WTC11 (cell line): ENCODE results near the gene ECSCR. TPM values are rescaled to one million over a fixed set of nuclear protein-coding genes. Genes with fewer than 3 reads are reported as not detected.

Source experiments
- ATAC-seq: fragments of 200-7000 bp; cut with Tn5 transposase; 2 replicates; pipeline ENCODE4 v1.10.0; 2021; ENCODE audit warnings: mild to moderate bottlenecking, moderate library complexity
- CTCF ChIA-PET: fragments of 300-600 bp; sonication (Branson Sonifier 250); formaldehyde crosslinking; loops from one replicate; lab custom pipeline; 2021; ENCODE audit warnings: antibody characterized with exemption; lab: Charles Lee
- POLR2A ChIA-PET: fragments of 350-600 bp; sonication (Branson Sonifier 250); formaldehyde crosslinking; loops from one replicate; lab custom pipeline; 2021; ENCODE audit warnings: antibody characterized with exemption; lab: Charles Lee
- DNase-seq: peaks from one replicate; pipeline ENCODE4 v3.0.0; 2021; ENCODE audit warnings: low spot score
- H3K27ac Mint-ChIP-seq: 2 replicates; pipeline ENCODE4 v1.8.0; 2021; ENCODE audit warnings: mixed read lengths
- H3K27me3 Mint-ChIP-seq: 2 replicates; pipeline ENCODE4 v1.8.0; 2021; ENCODE audit warnings: low read depth, mild to moderate bottlenecking, moderate library complexity, mixed read lengths
- H3K36me3 Mint-ChIP-seq: 2 replicates; pipeline ENCODE4 v1.8.0; 2021; ENCODE audit warnings: mixed read lengths
- H3K4me1 Mint-ChIP-seq: 2 replicates; pipeline ENCODE4 v1.8.0; 2022; ENCODE audit warnings: mixed read lengths
- H3K4me3 Mint-ChIP-seq: 2 replicates; pipeline ENCODE4 v1.8.0; 2021; ENCODE audit warnings: mild to moderate bottlenecking, moderate library complexity, mixed read lengths
- H3K9me3 Mint-ChIP-seq: 2 replicates; pipeline ENCODE4 v1.8.0; 2021; ENCODE audit warnings: mixed read lengths
- CBFB ChIP-seq: sonication (generic); formaldehyde crosslinking; IDR thresholded peaks from 2 replicates; pipeline ENCODE4 v1.8.1; 2022; ENCODE audit warnings: mild to moderate bottlenecking, low read depth, missing genetic modification reagents
- RORB ChIP-seq: fragments of 250-450 bp; sonication (Bioruptor Pico); IDR thresholded peaks from 2 replicates; pipeline ENCODE4 v1.9.0; 2021; ENCODE audit warnings: mild to moderate bottlenecking
- SMAD3 ChIP-seq: sonication (generic); formaldehyde crosslinking; IDR thresholded peaks from 2 replicates; pipeline ENCODE4 v1.8.0; 2022; ENCODE audit warnings: missing genetic modification reagents, mild to moderate bottlenecking, borderline replicate concordance
- SMAD4 ChIP-seq: sonication (generic); formaldehyde crosslinking; IDR thresholded peaks from 2 replicates; pipeline ENCODE4 v1.8.0; 2022; ENCODE audit warnings: mild to moderate bottlenecking, missing genetic modification reagents
- SOX15 ChIP-seq: fragments of 250-450 bp; sonication (Bioruptor Pico); IDR thresholded peaks from 2 replicates; pipeline ENCODE4 v1.9.0; 2021; ENCODE audit warnings: mild to moderate bottlenecking
- TEAD4 ChIP-seq: sonication (generic); formaldehyde crosslinking; IDR thresholded peaks from 2 replicates; pipeline ENCODE4 v1.8.0; 2022; ENCODE audit warnings: mild to moderate bottlenecking, missing genetic modification reagents
- ZNF138 ChIP-seq: sonication (generic); formaldehyde crosslinking; conservative IDR thresholded peaks from 2 replicates; pipeline ENCODE4 v1.8.1; 2022; ENCODE audit warnings: mild to moderate bottlenecking, moderate library complexity, missing genetic modification reagents
- ZNF232 ChIP-seq: sonication (generic); formaldehyde crosslinking; IDR thresholded peaks from 2 replicates; pipeline ENCODE4 v1.8.0; 2022; ENCODE audit warnings: mild to moderate bottlenecking, missing genetic modification reagents
- ZNF263 ChIP-seq: sonication (generic); formaldehyde crosslinking; IDR thresholded peaks from 2 replicates; pipeline ENCODE4 v1.8.1; 2022; ENCODE audit warnings: low read depth, mild to moderate bottlenecking, moderate library complexity, missing genetic modification reagents
- total RNA-seq: library from RNA; stranded (reverse); gene quantifications from 3 replicates; pipeline ENCODE4 v1.2.3, GENCODE V29; 2021
- TF ChIP-seq, protein P1 (sequence below): sonication (generic); formaldehyde crosslinking; conservative IDR thresholded peaks from 2 replicates; pipeline ENCODE4 v1.8.1; 2023; ENCODE audit warnings: mild to moderate bottlenecking, low read depth, missing genetic modification reagents, moderate library complexity
- TF ChIP-seq, protein P2 (sequence below): sonication (generic); formaldehyde crosslinking; IDR thresholded peaks from 2 replicates; pipeline ENCODE4 v1.8.0; 2023; ENCODE audit warnings: missing genetic modification reagents, mild to moderate bottlenecking, borderline replicate concordance
- TF ChIP-seq, protein P3 (sequence below): sonication (generic); formaldehyde crosslinking; IDR thresholded peaks from 2 replicates; pipeline ENCODE4 v1.8.1; 2023; ENCODE audit warnings: mild to moderate bottlenecking, missing genetic modification reagents, moderate library complexity
- TF ChIP-seq, protein P4 (sequence below): sonication (generic); formaldehyde crosslinking; IDR thresholded peaks from 2 replicates; pipeline ENCODE4 v1.8.1; 2022; ENCODE audit warnings: missing genetic modification reagents, borderline replicate concordance
- TF ChIP-seq, protein P5 (sequence below): sonication (generic); formaldehyde crosslinking; conservative IDR thresholded peaks from 2 replicates; pipeline ENCODE4 v1.8.1; 2022; ENCODE audit warnings: mild to moderate bottlenecking, missing genetic modification reagents
- TF ChIP-seq, protein P6 (sequence below): fragments of 250-450 bp; sonication (Bioruptor Pico); IDR thresholded peaks from 2 replicates; pipeline ENCODE4 v1.9.0; 2021; ENCODE audit warnings: mild to moderate bottlenecking, borderline replicate concordance
- TF ChIP-seq, protein P7 (sequence below): sonication (generic); formaldehyde crosslinking; IDR thresholded peaks from 2 replicates; pipeline ENCODE4 v1.8.0; 2022; ENCODE audit warnings: mild to moderate bottlenecking, missing genetic modification reagents
- TF ChIP-seq, protein P8 (sequence below): fragments of 200-600 bp; IDR thresholded peaks from 2 replicates; pipeline ENCODE4 v1.8.0; 2022; ENCODE audit warnings: antibody characterized with exemption

The ECSCR gene
- total RNA-seq, 1 experiment from 2014 or later: 2.7 TPM

DNA sequence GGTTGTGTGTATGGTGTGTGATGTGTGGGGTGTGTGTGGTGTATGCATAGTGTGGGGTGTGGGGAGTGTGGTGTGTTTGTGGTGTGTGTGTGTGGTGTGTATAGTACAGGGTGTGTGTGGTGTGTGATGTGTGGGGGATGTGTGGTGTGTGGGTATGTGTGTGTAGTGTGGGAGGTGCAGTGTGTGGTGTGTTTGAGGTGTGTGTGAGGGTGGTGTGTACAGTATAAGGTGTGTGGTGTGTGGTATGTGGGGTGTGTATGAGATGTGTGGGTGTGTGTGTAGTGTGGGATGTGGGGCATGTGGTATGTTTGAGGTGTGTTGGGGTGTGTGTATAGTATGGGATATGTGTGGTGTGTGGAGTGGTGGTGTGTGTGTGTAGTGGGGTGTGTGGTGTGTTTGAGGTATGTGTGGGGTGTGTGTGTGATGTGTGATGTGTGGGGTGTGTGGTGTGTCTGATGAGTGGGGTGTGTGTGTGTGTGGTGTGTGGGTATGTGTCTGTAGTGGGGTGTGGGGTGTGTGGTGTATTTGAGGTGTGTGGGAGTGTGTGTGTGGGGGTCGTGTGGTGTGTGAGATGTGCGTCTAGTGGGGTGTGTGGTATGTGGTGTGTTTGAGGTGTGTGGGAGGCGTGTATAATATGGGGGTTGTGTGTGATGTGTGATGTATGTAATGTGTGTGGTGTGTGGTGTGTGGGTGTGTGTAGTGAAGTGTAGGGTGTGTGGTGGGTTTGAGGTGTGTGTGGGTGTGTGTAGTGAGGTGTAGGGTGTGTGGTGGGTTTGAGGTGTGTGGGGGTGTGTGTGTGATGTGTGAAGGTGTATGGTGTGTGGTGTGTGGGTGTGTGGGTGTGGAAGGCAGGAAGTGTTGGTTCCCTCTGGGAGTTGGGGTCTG, 8.6 kb downstream of the ECSCR start:
- no peaks in the 10 kb centered on the region for H3K27me3 Mint-ChIP-seq
- no peak overlapping the region for H3K4me3 Mint-ChIP-seq
- H3K36me3 Mint-ChIP-seq: no peaks in the 10 kb centered on the region
- ATAC-seq (no peak), DNase-seq (no peak)
- ChIA-PET POLR2A (no interaction called here), CTCF (no interaction called here)
- H3K9me3 Mint-ChIP-seq: no peaks in the 10 kb centered on the region
- no peak overlapping the region for H3K27ac Mint-ChIP-seq
- H3K4me1 Mint-ChIP-seq: peaks cover under 1% of the 10 kb centered on the region; the same call in 1 of the 2 replicates
- TF ChIP-seq, protein P1, sequence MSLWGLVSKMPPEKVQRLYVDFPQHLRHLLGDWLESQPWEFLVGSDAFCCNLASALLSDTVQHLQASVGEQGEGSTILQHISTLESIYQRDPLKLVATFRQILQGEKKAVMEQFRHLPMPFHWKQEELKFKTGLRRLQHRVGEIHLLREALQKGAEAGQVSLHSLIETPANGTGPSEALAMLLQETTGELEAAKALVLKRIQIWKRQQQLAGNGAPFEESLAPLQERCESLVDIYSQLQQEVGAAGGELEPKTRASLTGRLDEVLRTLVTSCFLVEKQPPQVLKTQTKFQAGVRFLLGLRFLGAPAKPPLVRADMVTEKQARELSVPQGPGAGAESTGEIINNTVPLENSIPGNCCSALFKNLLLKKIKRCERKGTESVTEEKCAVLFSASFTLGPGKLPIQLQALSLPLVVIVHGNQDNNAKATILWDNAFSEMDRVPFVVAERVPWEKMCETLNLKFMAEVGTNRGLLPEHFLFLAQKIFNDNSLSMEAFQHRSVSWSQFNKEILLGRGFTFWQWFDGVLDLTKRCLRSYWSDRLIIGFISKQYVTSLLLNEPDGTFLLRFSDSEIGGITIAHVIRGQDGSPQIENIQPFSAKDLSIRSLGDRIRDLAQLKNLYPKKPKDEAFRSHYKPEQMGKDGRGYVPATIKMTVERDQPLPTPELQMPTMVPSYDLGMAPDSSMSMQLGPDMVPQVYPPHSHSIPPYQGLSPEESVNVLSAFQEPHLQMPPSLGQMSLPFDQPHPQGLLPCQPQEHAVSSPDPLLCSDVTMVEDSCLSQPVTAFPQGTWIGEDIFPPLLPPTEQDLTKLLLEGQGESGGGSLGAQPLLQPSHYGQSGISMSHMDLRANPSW: no peak
- TF ChIP-seq, protein P2, sequence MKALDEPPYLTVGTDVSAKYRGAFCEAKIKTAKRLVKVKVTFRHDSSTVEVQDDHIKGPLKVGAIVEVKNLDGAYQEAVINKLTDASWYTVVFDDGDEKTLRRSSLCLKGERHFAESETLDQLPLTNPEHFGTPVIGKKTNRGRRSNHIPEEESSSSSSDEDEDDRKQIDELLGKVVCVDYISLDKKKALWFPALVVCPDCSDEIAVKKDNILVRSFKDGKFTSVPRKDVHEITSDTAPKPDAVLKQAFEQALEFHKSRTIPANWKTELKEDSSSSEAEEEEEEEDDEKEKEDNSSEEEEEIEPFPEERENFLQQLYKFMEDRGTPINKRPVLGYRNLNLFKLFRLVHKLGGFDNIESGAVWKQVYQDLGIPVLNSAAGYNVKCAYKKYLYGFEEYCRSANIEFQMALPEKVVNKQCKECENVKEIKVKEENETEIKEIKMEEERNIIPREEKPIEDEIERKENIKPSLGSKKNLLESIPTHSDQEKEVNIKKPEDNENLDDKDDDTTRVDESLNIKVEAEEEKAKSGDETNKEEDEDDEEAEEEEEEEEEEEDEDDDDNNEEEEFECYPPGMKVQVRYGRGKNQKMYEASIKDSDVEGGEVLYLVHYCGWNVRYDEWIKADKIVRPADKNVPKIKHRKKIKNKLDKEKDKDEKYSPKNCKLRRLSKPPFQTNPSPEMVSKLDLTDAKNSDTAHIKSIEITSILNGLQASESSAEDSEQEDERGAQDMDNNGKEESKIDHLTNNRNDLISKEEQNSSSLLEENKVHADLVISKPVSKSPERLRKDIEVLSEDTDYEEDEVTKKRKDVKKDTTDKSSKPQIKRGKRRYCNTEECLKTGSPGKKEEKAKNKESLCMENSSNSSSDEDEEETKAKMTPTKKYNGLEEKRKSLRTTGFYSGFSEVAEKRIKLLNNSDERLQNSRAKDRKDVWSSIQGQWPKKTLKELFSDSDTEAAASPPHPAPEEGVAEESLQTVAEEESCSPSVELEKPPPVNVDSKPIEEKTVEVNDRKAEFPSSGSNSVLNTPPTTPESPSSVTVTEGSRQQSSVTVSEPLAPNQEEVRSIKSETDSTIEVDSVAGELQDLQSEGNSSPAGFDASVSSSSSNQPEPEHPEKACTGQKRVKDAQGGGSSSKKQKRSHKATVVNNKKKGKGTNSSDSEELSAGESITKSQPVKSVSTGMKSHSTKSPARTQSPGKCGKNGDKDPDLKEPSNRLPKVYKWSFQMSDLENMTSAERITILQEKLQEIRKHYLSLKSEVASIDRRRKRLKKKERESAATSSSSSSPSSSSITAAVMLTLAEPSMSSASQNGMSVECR (CRISPR knock-in tag): no peak
- TF ChIP-seq, protein P3, sequence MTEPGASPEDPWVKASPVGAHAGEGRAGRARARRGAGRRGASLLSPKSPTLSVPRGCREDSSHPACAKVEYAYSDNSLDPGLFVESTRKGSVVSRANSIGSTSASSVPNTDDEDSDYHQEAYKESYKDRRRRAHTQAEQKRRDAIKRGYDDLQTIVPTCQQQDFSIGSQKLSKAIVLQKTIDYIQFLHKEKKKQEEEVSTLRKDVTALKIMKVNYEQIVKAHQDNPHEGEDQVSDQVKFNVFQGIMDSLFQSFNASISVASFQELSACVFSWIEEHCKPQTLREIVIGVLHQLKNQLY (CRISPR knock-in tag): no peak
- TF ChIP-seq, protein P4, sequence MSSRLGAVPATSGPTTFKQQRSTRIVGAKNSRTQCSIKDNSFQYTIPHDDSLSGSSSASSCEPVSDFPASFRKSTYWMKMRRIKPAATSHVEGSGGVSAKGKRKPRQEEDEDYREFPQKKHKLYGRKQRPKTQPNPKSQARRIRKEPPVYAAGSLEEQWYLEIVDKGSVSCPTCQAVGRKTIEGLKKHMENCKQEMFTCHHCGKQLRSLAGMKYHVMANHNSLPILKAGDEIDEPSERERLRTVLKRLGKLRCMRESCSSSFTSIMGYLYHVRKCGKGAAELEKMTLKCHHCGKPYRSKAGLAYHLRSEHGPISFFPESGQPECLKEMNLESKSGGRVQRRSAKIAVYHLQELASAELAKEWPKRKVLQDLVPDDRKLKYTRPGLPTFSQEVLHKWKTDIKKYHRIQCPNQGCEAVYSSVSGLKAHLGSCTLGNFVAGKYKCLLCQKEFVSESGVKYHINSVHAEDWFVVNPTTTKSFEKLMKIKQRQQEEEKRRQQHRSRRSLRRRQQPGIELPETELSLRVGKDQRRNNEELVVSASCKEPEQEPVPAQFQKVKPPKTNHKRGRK: no peak
- TF ChIP-seq TEAD4 (CRISPR knock-in tag): no peak
- no peak for TF ChIP-seq CBFB (CRISPR knock-in tag)
- TF ChIP-seq SOX15: no peak
- TF ChIP-seq ZNF138 (CRISPR knock-in tag): no peak
- TF ChIP-seq, protein P5, sequence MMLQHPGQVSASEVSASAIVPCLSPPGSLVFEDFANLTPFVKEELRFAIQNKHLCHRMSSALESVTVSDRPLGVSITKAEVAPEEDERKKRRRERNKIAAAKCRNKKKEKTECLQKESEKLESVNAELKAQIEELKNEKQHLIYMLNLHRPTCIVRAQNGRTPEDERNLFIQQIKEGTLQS (CRISPR knock-in tag): no peak
- no peak for TF ChIP-seq ZNF263 (CRISPR knock-in tag)
- no peak for TF ChIP-seq SMAD4 (CRISPR knock-in tag)
- TF ChIP-seq SMAD3 (CRISPR knock-in tag): no peak
- TF ChIP-seq, protein P6, sequence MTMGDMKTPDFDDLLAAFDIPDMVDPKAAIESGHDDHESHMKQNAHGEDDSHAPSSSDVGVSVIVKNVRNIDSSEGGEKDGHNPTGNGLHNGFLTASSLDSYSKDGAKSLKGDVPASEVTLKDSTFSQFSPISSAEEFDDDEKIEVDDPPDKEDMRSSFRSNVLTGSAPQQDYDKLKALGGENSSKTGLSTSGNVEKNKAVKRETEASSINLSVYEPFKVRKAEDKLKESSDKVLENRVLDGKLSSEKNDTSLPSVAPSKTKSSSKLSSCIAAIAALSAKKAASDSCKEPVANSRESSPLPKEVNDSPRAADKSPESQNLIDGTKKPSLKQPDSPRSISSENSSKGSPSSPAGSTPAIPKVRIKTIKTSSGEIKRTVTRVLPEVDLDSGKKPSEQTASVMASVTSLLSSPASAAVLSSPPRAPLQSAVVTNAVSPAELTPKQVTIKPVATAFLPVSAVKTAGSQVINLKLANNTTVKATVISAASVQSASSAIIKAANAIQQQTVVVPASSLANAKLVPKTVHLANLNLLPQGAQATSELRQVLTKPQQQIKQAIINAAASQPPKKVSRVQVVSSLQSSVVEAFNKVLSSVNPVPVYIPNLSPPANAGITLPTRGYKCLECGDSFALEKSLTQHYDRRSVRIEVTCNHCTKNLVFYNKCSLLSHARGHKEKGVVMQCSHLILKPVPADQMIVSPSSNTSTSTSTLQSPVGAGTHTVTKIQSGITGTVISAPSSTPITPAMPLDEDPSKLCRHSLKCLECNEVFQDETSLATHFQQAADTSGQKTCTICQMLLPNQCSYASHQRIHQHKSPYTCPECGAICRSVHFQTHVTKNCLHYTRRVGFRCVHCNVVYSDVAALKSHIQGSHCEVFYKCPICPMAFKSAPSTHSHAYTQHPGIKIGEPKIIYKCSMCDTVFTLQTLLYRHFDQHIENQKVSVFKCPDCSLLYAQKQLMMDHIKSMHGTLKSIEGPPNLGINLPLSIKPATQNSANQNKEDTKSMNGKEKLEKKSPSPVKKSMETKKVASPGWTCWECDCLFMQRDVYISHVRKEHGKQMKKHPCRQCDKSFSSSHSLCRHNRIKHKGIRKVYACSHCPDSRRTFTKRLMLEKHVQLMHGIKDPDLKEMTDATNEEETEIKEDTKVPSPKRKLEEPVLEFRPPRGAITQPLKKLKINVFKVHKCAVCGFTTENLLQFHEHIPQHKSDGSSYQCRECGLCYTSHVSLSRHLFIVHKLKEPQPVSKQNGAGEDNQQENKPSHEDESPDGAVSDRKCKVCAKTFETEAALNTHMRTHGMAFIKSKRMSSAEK (CRISPR knock-in tag): no peak
- TF ChIP-seq, protein P7, sequence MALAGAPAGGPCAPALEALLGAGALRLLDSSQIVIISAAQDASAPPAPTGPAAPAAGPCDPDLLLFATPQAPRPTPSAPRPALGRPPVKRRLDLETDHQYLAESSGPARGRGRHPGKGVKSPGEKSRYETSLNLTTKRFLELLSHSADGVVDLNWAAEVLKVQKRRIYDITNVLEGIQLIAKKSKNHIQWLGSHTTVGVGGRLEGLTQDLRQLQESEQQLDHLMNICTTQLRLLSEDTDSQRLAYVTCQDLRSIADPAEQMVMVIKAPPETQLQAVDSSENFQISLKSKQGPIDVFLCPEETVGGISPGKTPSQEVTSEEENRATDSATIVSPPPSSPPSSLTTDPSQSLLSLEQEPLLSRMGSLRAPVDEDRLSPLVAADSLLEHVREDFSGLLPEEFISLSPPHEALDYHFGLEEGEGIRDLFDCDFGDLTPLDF (CRISPR knock-in tag): no peak
- no peak for TF ChIP-seq ZNF232 (CRISPR knock-in tag)
- no peak for TF ChIP-seq RORB (CRISPR knock-in tag)
- TF ChIP-seq, protein P8, sequence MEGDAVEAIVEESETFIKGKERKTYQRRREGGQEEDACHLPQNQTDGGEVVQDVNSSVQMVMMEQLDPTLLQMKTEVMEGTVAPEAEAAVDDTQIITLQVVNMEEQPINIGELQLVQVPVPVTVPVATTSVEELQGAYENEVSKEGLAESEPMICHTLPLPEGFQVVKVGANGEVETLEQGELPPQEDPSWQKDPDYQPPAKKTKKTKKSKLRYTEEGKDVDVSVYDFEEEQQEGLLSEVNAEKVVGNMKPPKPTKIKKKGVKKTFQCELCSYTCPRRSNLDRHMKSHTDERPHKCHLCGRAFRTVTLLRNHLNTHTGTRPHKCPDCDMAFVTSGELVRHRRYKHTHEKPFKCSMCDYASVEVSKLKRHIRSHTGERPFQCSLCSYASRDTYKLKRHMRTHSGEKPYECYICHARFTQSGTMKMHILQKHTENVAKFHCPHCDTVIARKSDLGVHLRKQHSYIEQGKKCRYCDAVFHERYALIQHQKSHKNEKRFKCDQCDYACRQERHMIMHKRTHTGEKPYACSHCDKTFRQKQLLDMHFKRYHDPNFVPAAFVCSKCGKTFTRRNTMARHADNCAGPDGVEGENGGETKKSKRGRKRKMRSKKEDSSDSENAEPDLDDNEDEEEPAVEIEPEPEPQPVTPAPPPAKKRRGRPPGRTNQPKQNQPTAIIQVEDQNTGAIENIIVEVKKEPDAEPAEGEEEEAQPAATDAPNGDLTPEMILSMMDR: no peak
